MCF 10A (cell line): ENCODE measurements around the gene PC. TPM values are rescaled to one million over a fixed set of nuclear protein-coding genes. Genes with fewer than 3 reads are reported as not detected.
A peak's percentile ranks its signal among the peaks of the same experiment; 100 is the strongest.

Experiments
- BruUV-seq: library from RNA; stranded (reverse); fragments of 400-500 nt; replicated peaks from 2 replicates; lab custom pipeline; 2021; lab: Mats Ljungman, UMichigan
- CTCF ChIA-PET: fragments of 300-600 bp; sonication (Branson Sonifier 250); formaldehyde crosslinking; extraction: SDS; loops from one replicate; lab custom pipeline; 2021; ENCODE audit warnings: antibody characterized with exemption, inconsistent platforms; lab: Yijun Ruan, JAX
- POLR2A ChIA-PET: fragments of 300-600, 350-650 bp; sonication (Branson Sonifier 250); formaldehyde crosslinking; extraction: SDS; loops from one replicate; lab custom pipeline; 2020; ENCODE audit warnings: antibody characterized with exemption, inconsistent platforms; lab: Yijun Ruan, JAX
- DNase-seq: peaks from one replicate; pipeline ENCODE4 v3.0.0-alpha.2; 2018; ENCODE audit not compliant: unreplicated experiment
- H3K27ac Mint-ChIP-seq: one replicate; pipeline ENCODE4 v1.8.0; 2022; ENCODE audit warnings: mild to moderate bottlenecking, low read depth, mixed read lengths; ENCODE audit not compliant: unreplicated experiment
- H3K27me3 Mint-ChIP-seq: one replicate; pipeline ENCODE4 v1.8.0; 2022; ENCODE audit warnings: mixed read lengths; ENCODE audit not compliant: insufficient read depth, unreplicated experiment
- H3K36me3 Mint-ChIP-seq: one replicate; pipeline ENCODE4 v1.8.0; 2022; ENCODE audit warnings: mild to moderate bottlenecking, moderate library complexity, mixed read lengths; ENCODE audit not compliant: insufficient read depth, unreplicated experiment
- H3K4me1 Mint-ChIP-seq: one replicate; pipeline ENCODE4 v1.8.0; 2022; ENCODE audit warnings: mixed read lengths; ENCODE audit not compliant: insufficient read depth, unreplicated experiment
- H3K4me3 Mint-ChIP-seq: one replicate; pipeline ENCODE4 v1.8.0; 2022; ENCODE audit warnings: mild to moderate bottlenecking, moderate library complexity, mixed read lengths; ENCODE audit not compliant: unreplicated experiment
- H3K9me3 Mint-ChIP-seq: one replicate; pipeline ENCODE4 v1.8.0; 2022; ENCODE audit warnings: mixed read lengths; ENCODE audit not compliant: unreplicated experiment
- intact Hi-C: fragments of 100-400 bp; cut with micrococcal nuclease; formaldehyde crosslinking; loops from 2 replicates; pipeline ENCODE4 v1.14.1; 2022
- total RNA-seq: library from RNA; stranded (reverse); gene quantifications from 2 replicates; pipeline ENCODE4 v1.2.3, GENCODE V29; 2022
- TF ChIP-seq, protein P1 (sequence below): fragments of 200-600 bp; IDR thresholded peaks from one replicate; pipeline ENCODE4 v1.8.0; 2022; ENCODE audit warnings: antibody characterized with exemption, mild to moderate bottlenecking; ENCODE audit not compliant: unreplicated experiment

The PC gene
- total RNA-seq, 1 experiment from 2014 or later: 37.7 TPM

DNA sequence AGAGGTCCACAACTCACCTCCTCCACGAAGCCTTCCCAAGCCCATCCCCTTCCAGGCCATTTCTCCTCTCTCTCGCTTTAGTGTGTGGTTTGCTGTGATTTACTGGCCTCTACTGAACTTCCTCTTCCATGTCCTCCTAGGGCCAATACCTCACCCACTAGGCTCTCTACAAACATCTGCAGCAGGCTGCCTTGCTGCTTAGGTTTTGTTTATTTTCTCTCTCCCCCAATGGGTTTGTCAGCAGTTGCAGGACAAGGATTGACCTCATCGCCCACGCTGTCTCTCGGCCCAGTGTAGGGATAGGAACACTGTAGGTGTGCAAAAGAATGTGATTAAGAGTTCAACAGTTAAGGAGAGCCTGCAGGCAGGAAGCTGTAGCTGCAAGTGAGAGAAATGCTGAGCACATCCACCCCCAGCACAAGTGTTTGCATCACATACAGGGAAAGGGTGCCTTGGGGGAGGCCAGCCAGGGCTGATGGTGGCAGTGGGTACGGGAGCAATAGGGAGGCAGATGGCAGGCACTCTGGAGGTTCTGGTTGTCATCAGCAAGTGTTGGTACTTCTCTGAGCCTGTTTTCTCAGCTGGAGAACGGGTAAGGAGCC lies 1.4 kb downstream of the PC start:
- Mint-ChIP-seq H3K4me3 (peak overlapping the region; percentile 65), H3K4me1 (peaks cover 30% of the 10 kb centered on the region), H3K36me3 (peaks cover 13% of the 10 kb centered on the region), H3K9me3 (no peaks in the 10 kb centered on the region), H3K27me3 (no peaks in the 10 kb centered on the region), H3K27ac (peak overlapping the region; percentile 40)
- intact Hi-C loops: loop anchor here (2.0 to 5.0 kb wide), 3 partner anchors 64 to 114 kb away; partner anchors contain the start of gene RCE1
- POLR2A ChIA-PET: interaction anchor here (0.6 to 5.0 kb wide), 13 partner anchors 13 to 113 kb away, joined by 3 to 74 read pairs (median 12); partner anchors contain the start of genes RCE1 and RHOD
- peak; percentile 77 for DNase-seq
- CTCF ChIA-PET: interaction anchor here (0.6 to 1.6 kb wide), 4 partner anchors 19 to 113 kb away, joined by 3 to 7 read pairs (median 4); no protein-coding TSS in a partner anchor
- TSS peak; percentile 58 for BruUV-seq
- TF ChIP-seq, protein P1, sequence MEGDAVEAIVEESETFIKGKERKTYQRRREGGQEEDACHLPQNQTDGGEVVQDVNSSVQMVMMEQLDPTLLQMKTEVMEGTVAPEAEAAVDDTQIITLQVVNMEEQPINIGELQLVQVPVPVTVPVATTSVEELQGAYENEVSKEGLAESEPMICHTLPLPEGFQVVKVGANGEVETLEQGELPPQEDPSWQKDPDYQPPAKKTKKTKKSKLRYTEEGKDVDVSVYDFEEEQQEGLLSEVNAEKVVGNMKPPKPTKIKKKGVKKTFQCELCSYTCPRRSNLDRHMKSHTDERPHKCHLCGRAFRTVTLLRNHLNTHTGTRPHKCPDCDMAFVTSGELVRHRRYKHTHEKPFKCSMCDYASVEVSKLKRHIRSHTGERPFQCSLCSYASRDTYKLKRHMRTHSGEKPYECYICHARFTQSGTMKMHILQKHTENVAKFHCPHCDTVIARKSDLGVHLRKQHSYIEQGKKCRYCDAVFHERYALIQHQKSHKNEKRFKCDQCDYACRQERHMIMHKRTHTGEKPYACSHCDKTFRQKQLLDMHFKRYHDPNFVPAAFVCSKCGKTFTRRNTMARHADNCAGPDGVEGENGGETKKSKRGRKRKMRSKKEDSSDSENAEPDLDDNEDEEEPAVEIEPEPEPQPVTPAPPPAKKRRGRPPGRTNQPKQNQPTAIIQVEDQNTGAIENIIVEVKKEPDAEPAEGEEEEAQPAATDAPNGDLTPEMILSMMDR: no peak

DNA sequence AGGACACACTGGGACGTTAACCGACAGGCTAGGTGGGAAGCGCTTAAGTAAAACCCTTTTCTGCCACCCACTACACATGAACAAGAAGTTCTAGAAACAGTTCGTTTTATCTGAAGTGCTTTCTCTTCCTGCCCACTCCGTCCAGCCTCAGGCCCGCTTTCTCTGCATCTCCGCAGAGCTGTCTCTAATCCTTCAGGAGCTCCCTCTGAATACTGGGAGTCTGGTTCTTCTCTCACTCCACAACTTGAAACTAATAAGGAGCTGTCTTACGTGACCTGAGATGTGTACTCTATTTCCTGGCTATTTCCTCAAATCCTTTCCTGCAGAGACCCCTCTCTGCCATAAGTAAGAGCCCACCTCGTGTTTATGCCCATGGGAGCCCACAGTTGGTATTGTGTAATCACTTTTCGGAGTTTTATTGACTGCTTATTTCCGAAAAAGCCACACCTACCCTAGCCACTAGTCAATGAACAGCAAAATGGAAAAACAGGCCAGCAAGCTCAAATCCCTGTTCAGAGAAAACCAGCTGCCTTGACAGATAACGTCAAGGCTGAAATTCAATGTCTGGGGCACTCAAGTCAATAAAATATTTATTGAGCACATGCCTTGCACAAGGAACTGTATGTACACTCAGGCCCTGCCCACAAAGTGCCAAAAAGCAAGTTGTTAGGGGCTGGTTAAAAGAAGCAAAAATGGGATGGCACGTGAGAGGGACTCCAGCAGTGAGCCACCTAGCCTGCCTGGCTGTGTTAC lies 4.9 kb downstream of the PC start:
- DNase-seq: no peak
- no peak overlapping the region for H3K27ac Mint-ChIP-seq
- H3K4me1 Mint-ChIP-seq: peaks cover 33% of the 10 kb centered on the region
- no peaks in the 10 kb centered on the region for H3K27me3 Mint-ChIP-seq
- intact Hi-C loops: no loop called here
- ChIA-PET CTCF (interaction anchor here (0.6 kb wide), 1 partner anchor 495 kb away, joined by 3 read pairs; no protein-coding TSS in a partner anchor), POLR2A (interaction anchor here (0.8 to 1.8 kb wide), 2 partner anchors 17 to 97 kb away, joined by 3 read pairs; no protein-coding TSS in a partner anchor)
- H3K9me3 Mint-ChIP-seq: no peaks in the 10 kb centered on the region
- H3K36me3 Mint-ChIP-seq: peaks cover 26% of the 10 kb centered on the region
- BruUV-seq: no TSS peak
- no peak overlapping the region for H3K4me3 Mint-ChIP-seq
- TF ChIP-seq, protein P1: no peak

DNA sequence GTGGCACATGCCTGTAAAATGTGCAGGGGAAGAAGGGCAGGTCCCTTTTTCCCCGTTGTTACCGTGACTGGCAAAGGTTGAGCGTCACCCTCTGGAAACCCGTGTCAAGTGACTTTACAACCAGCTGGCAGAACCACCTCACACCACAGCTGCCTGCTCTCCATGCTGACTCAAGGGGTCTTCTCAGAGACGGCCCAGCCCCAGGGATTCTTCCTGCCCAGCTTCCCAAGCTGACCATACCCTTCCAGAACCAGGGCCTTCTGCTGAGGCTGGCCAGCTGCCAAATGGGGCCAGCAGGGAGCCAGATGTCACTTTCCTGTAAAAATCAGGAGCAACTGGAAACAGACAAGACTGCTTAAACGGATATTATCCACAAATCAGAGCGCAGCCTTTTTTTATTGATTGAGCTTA lies 6.3 kb downstream of the PC start:
- Mint-ChIP-seq H3K27ac (no peak overlapping the region), H3K36me3 (peaks cover 20% of the 10 kb centered on the region), H3K4me3 (no peak overlapping the region), H3K27me3 (no peaks in the 10 kb centered on the region), H3K9me3 (no peaks in the 10 kb centered on the region), H3K4me1 (peaks cover 31% of the 10 kb centered on the region)
- intact Hi-C loops: no loop called here
- CTCF ChIA-PET: interaction anchor here (0.5 to 1.9 kb wide), 2 partner anchors 24 to 70 kb away, joined by 3 to 4 read pairs; no protein-coding TSS in a partner anchor
- POLR2A ChIA-PET: interaction anchor here (0.6 to 6.7 kb wide), 3 partner anchors 16 to 25 kb away, joined by 3 to 62 read pairs (median 3); no protein-coding TSS in a partner anchor
- no TSS peak for BruUV-seq
- no peak for DNase-seq
- TF ChIP-seq, protein P1: no peak

DNA sequence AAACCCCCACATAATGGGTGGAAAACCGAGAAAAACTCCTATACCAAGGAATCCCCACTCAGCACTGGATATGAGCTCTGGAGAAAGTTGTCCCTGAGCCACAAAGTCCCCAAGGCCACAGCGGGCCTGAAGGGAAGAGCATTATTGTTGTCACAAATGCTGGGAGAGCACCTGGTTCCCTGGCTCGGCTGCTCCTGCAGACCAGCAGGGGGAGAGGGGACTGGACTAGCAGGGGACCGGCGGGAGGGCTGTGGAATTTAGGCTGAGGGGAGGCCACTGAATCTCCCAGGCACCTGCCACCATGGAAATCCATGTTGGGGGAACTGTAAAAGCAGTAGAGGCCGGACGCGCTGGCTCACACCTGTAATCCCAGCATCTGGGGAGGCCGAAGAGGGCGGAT lies 7.0 kb downstream of the PC start:
- TF ChIP-seq, protein P1: no peak
- ChIA-PET POLR2A (interaction anchor here (1.1 to 6.7 kb wide), 4 partner anchors 7 to 76 kb away, joined by 3 to 62 read pairs (median 8); partner anchors contain the start of gene PC), CTCF (interaction anchor here (0.5 to 1.9 kb wide), 2 partner anchors 25 to 48 kb away, joined by 4 read pairs; no protein-coding TSS in a partner anchor)
- no TSS peak for BruUV-seq
- no peak overlapping the region for H3K27ac Mint-ChIP-seq
- no peak for DNase-seq
- peaks cover 23% of the 10 kb centered on the region for H3K4me1 Mint-ChIP-seq
- intact Hi-C loops: no loop called here
- H3K4me3 Mint-ChIP-seq: no peak overlapping the region
- H3K36me3 Mint-ChIP-seq: peaks cover 26% of the 10 kb centered on the region
- H3K27me3 Mint-ChIP-seq: no peaks in the 10 kb centered on the region
- no peaks in the 10 kb centered on the region for H3K9me3 Mint-ChIP-seq
